IMR-90 (cell line): ENCODE results near the gene MYO9A. TPM values are rescaled to one million over a fixed set of nuclear protein-coding genes. Genes with fewer than 3 reads are reported as not detected.

ENCODE experiments used
- ATAC-seq: fragments of 200-7000 bp; cut with Tn5 transposase; 2 replicates; pipeline ENCODE4 v1.9.1; 2020; ENCODE audit warnings: low read depth, mild to moderate bottlenecking, moderate library complexity
- BruUV-seq: library from RNA; stranded (reverse); fragments of 400-500 nt; replicated peaks from 2 replicates; lab custom pipeline; 2021; lab: Mats Ljungman, UMichigan
- CTCF ChIA-PET: fragments of 300-600 bp; formaldehyde crosslinking; extraction: SDS; loops from one replicate; lab custom pipeline; 2021; ENCODE audit warnings: antibody characterized with exemption; lab: Yijun Ruan, JAX
- POLR2A ChIA-PET: fragments of 300-600 bp; sonication (Branson Sonifier 250); formaldehyde crosslinking; loops from one replicate; lab custom pipeline; 2022; ENCODE audit warnings: antibody characterized with exemption; ENCODE audit not compliant: unreplicated experiment; lab: Charles Lee
- DNase-seq: peaks from one replicate; pipeline ENCODE4 v3.0.0; 2013
- H2AFZ ChIP-seq: replicated peaks from 2 replicates; pipeline ENCODE3; 2013; ENCODE audit warnings: low read length, mild to moderate bottlenecking; ENCODE audit not compliant: poor library complexity
- H2AK5ac ChIP-seq: 2 replicates; pipeline ENCODE4 v1.6.1; 2013; ENCODE audit warnings: low read depth, low read length, inconsistent platforms
- H2AK9ac ChIP-seq: replicated peaks from 2 replicates; pipeline ENCODE3; 2013; ENCODE audit warnings: mild to moderate bottlenecking, low read depth, low read length, moderate library complexity; ENCODE audit not compliant: poor library complexity
- H2BK120ac ChIP-seq: 2 replicates; pipeline ENCODE4 v1.6.1; 2013; ENCODE audit warnings: low read depth, low read length, inconsistent platforms
- H2BK15ac ChIP-seq: 3 replicates; pipeline ENCODE4 v1.6.1; 2013; ENCODE audit warnings: low read depth, low read length, inconsistent platforms
- H2BK20ac ChIP-seq: 2 replicates; pipeline ENCODE4 v1.6.1; 2013; ENCODE audit warnings: low read depth, mild to moderate bottlenecking, inconsistent platforms, low read length, moderate library complexity
- H2BK5ac ChIP-seq: 2 replicates; pipeline ENCODE4 v1.6.1; 2013; ENCODE audit warnings: mild to moderate bottlenecking, low read depth, low read length, inconsistent platforms; ENCODE audit not compliant: poor library complexity, severe bottlenecking
- H3K14ac ChIP-seq: replicated peaks from 2 replicates; pipeline ENCODE4 v1.6.1; 2013; ENCODE audit warnings: low read depth, low read length, inconsistent platforms
- H3K18ac ChIP-seq: 2 replicates; pipeline ENCODE4 v1.6.1; 2013; ENCODE audit warnings: low read depth, low read length, control low read depth
- H3K23ac ChIP-seq: 2 replicates; pipeline ENCODE4 v1.6.1; 2013; ENCODE audit warnings: low read depth, low read length, inconsistent platforms
- H3K27ac ChIP-seq: 2 replicates; pipeline ENCODE4 v1.5.1; 2013; ENCODE audit warnings: mild to moderate bottlenecking, control low read depth, low read length; ENCODE audit not compliant: insufficient read depth
- H3K27me3 ChIP-seq: 2 replicates; pipeline ENCODE4 v1.6.1; 2013; ENCODE audit warnings: low read length; ENCODE audit not compliant: control insufficient read depth, insufficient read depth
- H3K36me3 ChIP-seq: 2 replicates; pipeline ENCODE4 v1.6.1; 2013; ENCODE audit warnings: low read length, mixed read lengths; ENCODE audit not compliant: control insufficient read depth, insufficient read depth
- H3K4ac ChIP-seq: 2 replicates; pipeline ENCODE4 v1.6.1; 2013; ENCODE audit warnings: low read depth, low read length, inconsistent platforms
- H3K4me1 ChIP-seq: 2 replicates; pipeline ENCODE4 v1.6.1; 2013; ENCODE audit warnings: low read length, mixed read lengths; ENCODE audit not compliant: control insufficient read depth, insufficient read depth
- H3K4me2 ChIP-seq: 2 replicates; pipeline ENCODE4 v1.6.1; 2013; ENCODE audit warnings: low read depth, mild to moderate bottlenecking, control low read depth, low read length, moderate library complexity
- H3K4me3 ChIP-seq: 2 replicates; pipeline ENCODE4 v1.5.1; 2013; ENCODE audit warnings: low read depth, mild to moderate bottlenecking, control low read depth, low read length, moderate library complexity; ENCODE audit not compliant: insufficient read depth
- H3K56ac ChIP-seq: 2 replicates; pipeline ENCODE4 v1.6.1; 2013; ENCODE audit warnings: low read length, inconsistent platforms; ENCODE audit not compliant: insufficient read depth; ENCODE audit errors: extremely low read depth
- H3K79me1 ChIP-seq, 2 experiments: 2 replicates each; pipeline ENCODE4 v1.6.1; 2013; ENCODE audit warnings: low read length in 2 of 2, inconsistent platforms in 1 of 2, low read depth in 1 of 2
- H3K9ac ChIP-seq: 2 replicates; pipeline ENCODE4 v1.6.1; 2013; ENCODE audit warnings: low read depth, low read length, control low read depth
- H3K9me1 ChIP-seq: 2 replicates; pipeline ENCODE4 v1.6.1; 2013; ENCODE audit warnings: low read length, inconsistent platforms; ENCODE audit not compliant: insufficient read depth
- H3K9me3 ChIP-seq: 2 replicates; pipeline ENCODE4 v1.6.1; 2013; ENCODE audit warnings: low read length; ENCODE audit not compliant: control insufficient read depth, insufficient read depth
- H4K20me1 ChIP-seq: 2 replicates; pipeline ENCODE4 v1.6.1; 2013; ENCODE audit warnings: low read length, inconsistent platforms; ENCODE audit not compliant: insufficient read depth
- H4K5ac ChIP-seq: 2 replicates; pipeline ENCODE4 v1.6.1; 2013; ENCODE audit warnings: mild to moderate bottlenecking, low read depth, low read length, control low read depth
- H4K8ac ChIP-seq, 2 experiments: 2 replicates each; pipeline ENCODE4 v1.6.1; 2013; ENCODE audit warnings: low read depth in 2 of 2, low read length in 2 of 2, control low read depth in 1 of 2, inconsistent platforms in 1 of 2
- H4K91ac ChIP-seq: 2 replicates; pipeline ENCODE4 v1.6.1; 2013; ENCODE audit warnings: low read depth, low read length, inconsistent platforms; ENCODE audit not compliant: insufficient read depth
- BHLHE40 ChIP-seq: fragments of 150-350 bp; IDR thresholded peaks from 2 replicates; pipeline ENCODE4 v1.6.1; 2016; ENCODE audit warnings: mild to moderate bottlenecking, low read depth, low read length
- CEBPB ChIP-seq: IDR thresholded peaks from 2 replicates; pipeline ENCODE4 v1.6.1; 2012; ENCODE audit warnings: low read depth, low read length, improper control_type of control experiment
- CHD1 ChIP-seq: IDR thresholded peaks from 2 replicates; pipeline ENCODE4 v1.6.1; 2012; ENCODE audit warnings: low read depth, low read length, improper control_type of control experiment
- CTCF ChIP-seq: conservative IDR thresholded peaks from 2 replicates; pipeline ENCODE4 v1.5.1; 2012; ENCODE audit warnings: mild to moderate bottlenecking, low read depth, low read length, improper control_type of control experiment
- ELK1 ChIP-seq: fragments of 150-350 bp; IDR thresholded peaks from 2 replicates; pipeline ENCODE4 v1.6.1; 2016; ENCODE audit warnings: low read depth, mild to moderate bottlenecking, low read length, moderate library complexity, borderline replicate concordance
- FOS ChIP-seq: fragments of 150-350 bp; IDR thresholded peaks from 2 replicates; pipeline ENCODE4 v1.6.1; 2016; ENCODE audit warnings: low read depth, low read length
- MAFK ChIP-seq: IDR thresholded peaks from 2 replicates; pipeline ENCODE4 v1.6.1; 2012; ENCODE audit warnings: low read depth, low read length, improper control_type of control experiment
- MAZ ChIP-seq: IDR thresholded peaks from 2 replicates; pipeline ENCODE4 v1.6.1; 2012; ENCODE audit warnings: low read depth, mild to moderate bottlenecking, low read length, improper control_type of control experiment, moderate library complexity, borderline replicate concordance
- MXI1 ChIP-seq: IDR thresholded peaks from 2 replicates; pipeline ENCODE4 v1.6.1; 2012; ENCODE audit warnings: low read depth, mild to moderate bottlenecking, low read length, moderate library complexity, borderline replicate concordance
- NFE2L2 ChIP-seq: fragments of 150-350 bp; IDR thresholded peaks from 2 replicates; pipeline ENCODE4 v1.6.1; 2016; ENCODE audit warnings: low read depth, mild to moderate bottlenecking, low read length
- POLR2A ChIP-seq: IDR thresholded peaks from 2 replicates; pipeline ENCODE4 v1.6.1; 2012; ENCODE audit warnings: mild to moderate bottlenecking, low read depth, low read length
- RAD21 ChIP-seq: IDR thresholded peaks from 2 replicates; pipeline ENCODE4 v1.6.1; 2012; ENCODE audit warnings: low read length, improper control_type of control experiment
- RCOR1 ChIP-seq: IDR thresholded peaks from 2 replicates; pipeline ENCODE4 v1.6.1; 2012; ENCODE audit warnings: mild to moderate bottlenecking, low read length, improper control_type of control experiment; ENCODE audit not compliant: insufficient replicate concordance
- RFX5 ChIP-seq: IDR thresholded peaks from 2 replicates; pipeline ENCODE4 v1.8.0; 2012; ENCODE audit warnings: low read depth, mild to moderate bottlenecking, low read length, moderate library complexity
- SMC3 ChIP-seq: fragments of 150-350 bp; IDR thresholded peaks from 2 replicates; pipeline ENCODE4 v1.6.1; 2016; ENCODE audit warnings: low read depth, mild to moderate bottlenecking, antibody characterized with exemption, low read length, moderate library complexity
- USF2 ChIP-seq: fragments of 150-350 bp; IDR thresholded peaks from 2 replicates; pipeline ENCODE4 v1.6.1; 2017; ENCODE audit warnings: mild to moderate bottlenecking, antibody characterized with exemption, low read length, low read depth
- WGBS, 2 experiments: methylation state at CpG; one replicate each; pipeline versions ENCODE4 v1.1.5 to v1.1.7; 2013; ENCODE audit warnings: missing lambda C conversion rate in 2 of 2; ENCODE audit not compliant: insufficient read length in 1 of 2; ENCODE audit errors: extremely low coverage in 2 of 2; 5-methylcytosine and 5-hydroxymethylcytosine counted together
- dilution Hi-C: fragments of 300-500 bp; cut with HindIII; formaldehyde crosslinking; loops from one replicate; pipeline ENCODE4 v1.14.3; 2018; ENCODE audit warnings: low sequenced_read_pairs; ENCODE audit not compliant: unreplicated experiment
- in situ Hi-C: fragments of 300-500 bp; cut with MboI; formaldehyde crosslinking; loops from 3 replicates; pipeline ENCODE4 v1.14.3; 2019; ENCODE audit warnings: low sequenced_read_pairs, inconsistent platforms, mixed read lengths
- intact Hi-C: fragments of 100-400 bp; cut with micrococcal nuclease; formaldehyde crosslinking; loops from 2 replicates; pipeline ENCODE4 v1.10.0; 2022
- polyA plus RNA-seq, 3 experiments: library from polyadenylated mRNA; depleted of rRNA; stranded (reverse); fragments of >200 nt; gene quantifications; 2 replicates each; pipeline ENCODE4 v1.2.3, GENCODE V29; 2012; ENCODE audit warnings: low replicate concordance in 1 of 3
- total RNA-seq: library from RNA; depleted of rRNA; stranded (reverse); fragments of >200 nt; gene quantifications from 2 replicates; pipeline ENCODE4 v1.2.3, GENCODE V29; 2012

The MYO9A gene
- total and polyA plus RNA-seq, 2 of the 4 experiments (the other 2 are of a cell fraction), result 6.0 to 49.5 TPM

GRCh38 chr15:72131922-72132321 lies 14.0 kb upstream of the MYO9A start:
- BruUV-seq, result no TSS peak
- intact Hi-C loops, result no loop called here
- POLR2A ChIA-PET, result no interaction called here

More at GRCh38 chr15:72131922-72132321, 14.0 kb upstream of the MYO9A start:
- H2BK20ac ChIP-seq, result no peak overlapping the region
- H3K27ac ChIP-seq, result no peak overlapping the region
- H2BK5ac ChIP-seq, result no peak overlapping the region
- WGBS, 2 experiments, result no CpG with 5 or more reads among the region's 3 CpGs
- ATAC-seq, result no peak
- no peak overlapping the region for H4K5ac ChIP-seq
- no peaks in the 10 kb centered on the region for H3K36me3 ChIP-seq
- no peak overlapping the region for H3K14ac ChIP-seq
- no peak overlapping the region for H2AK9ac ChIP-seq
- no peak overlapping the region for H3K23ac ChIP-seq
- H3K9me3 ChIP-seq, result no peaks in the 10 kb centered on the region
- no peaks in the 10 kb centered on the region for H4K20me1 ChIP-seq
- H3K18ac ChIP-seq, result no peak overlapping the region
- no peak overlapping the region for H2BK15ac ChIP-seq
- in situ Hi-C loops, result no loop called here
- peaks cover 2% of the 10 kb centered on the region; the same call in 1 of the 2 replicates for H3K4me1 ChIP-seq
- no peak for DNase-seq
- H3K9me1 ChIP-seq, result no peaks in the 10 kb centered on the region
- no peak overlapping the region for H3K4me3 ChIP-seq
- no peak overlapping the region for H3K56ac ChIP-seq
- no peak overlapping the region for H2AK5ac ChIP-seq
- no peak overlapping the region for H3K9ac ChIP-seq
- no peak overlapping the region for H4K91ac ChIP-seq
- H2AFZ ChIP-seq, result no peak overlapping the region
- no peak overlapping the region for H3K4me2 ChIP-seq
- H3K4ac ChIP-seq, result no peak overlapping the region
- no peaks in the 10 kb centered on the region; a peak in 1 of 4 replicates for H3K79me1 ChIP-seq
- no peak overlapping the region for H2BK120ac ChIP-seq
- no peaks in the 10 kb centered on the region for H3K27me3 ChIP-seq
- no peak overlapping the region for H4K8ac ChIP-seq
- dilution Hi-C loops, result no loop called here
- CTCF ChIA-PET, result no interaction called here
- TF ChIP-seq FOS (no peak), POLR2A (no peak), MAZ (no peak), SMC3 (no peak), RAD21 (no peak), MXI1 (no peak), MAFK (no peak), CTCF (no peak), CEBPB (no peak), USF2 (no peak), RCOR1 (no peak), ELK1 (no peak), CHD1 (no peak), NFE2L2 (no peak), RFX5 (no peak), BHLHE40 (no peak)
